NCI-H1417 (cell line): ENCODE data around the gene RNLS.
"Not testable (repeated sequence)": the region's sequence is repeated elsewhere in the genome, so short reads cannot be mapped to it uniquely, and the experiment has no call there.

Experiments
- DNase-seq, 3 experiments: peaks; one replicate each; lab custom pipeline; 2025; lab: John Stamatoyannopoulos, UW

Gene RNLS

GRCh38 chr10:88523739-88524400 is 59.2 kb downstream of the RNLS start:
- DNase-seq = no peak

- DNase-seq = no peak
Observed at GRCh38 chr10:88522715-88523114, 60.4 kb downstream of the RNLS start.

GRCh38 chr10:88521791-88522190 is 61.3 kb downstream of the RNLS start:
- no peak for DNase-seq

GRCh38 chr10:88515235-88515634 is 67.9 kb downstream of the RNLS start:
- DNase-seq = no peak

GRCh38 chr10:88512599-88512998 is 70.5 kb downstream of the RNLS start:
- no peak for DNase-seq

- DNase-seq = no peak
Observed at GRCh38 chr10:88508796-88509195, 74.3 kb downstream of the RNLS start.

GRCh38 chr10:88507826-88508453 is 75.2 kb downstream of the RNLS start:
- peak in 1 of 3 experiments; percentile 17 for DNase-seq

- DNase-seq = peak in 1 of 3 experiments; percentile 17
Observed at GRCh38 chr10:88507404-88507803, 75.7 kb downstream of the RNLS start.

GRCh38 chr10:88505680-88506215 is 77.4 kb downstream of the RNLS start:
- DNase-seq = no peak

GRCh38 chr10:88505265-88505664 is 77.9 kb downstream of the RNLS start:
- DNase-seq = no peak

- no peak for DNase-seq
Observed at GRCh38 chr10:88500656-88501055, 82.5 kb downstream of the RNLS start.

- DNase-seq = no peak
Observed at GRCh38 chr10:88499569-88500470, 83.3 kb downstream of the RNLS start.

- no peak for DNase-seq
Observed at GRCh38 chr10:88497913-88498312, 85.2 kb downstream of the RNLS start.

GRCh38 chr10:88494537-88494936 is 88.6 kb downstream of the RNLS start:
- DNase-seq = no peak

- no peak for DNase-seq
Observed at GRCh38 chr10:88493691-88494483, 89.2 kb downstream of the RNLS start.

- no peak for DNase-seq
Observed at GRCh38 chr10:88491314-88491713, 91.8 kb downstream of the RNLS start.

GRCh38 chr10:88490231-88490980 is 92.7 kb downstream of the RNLS start:
- no peak for DNase-seq

GRCh38 chr10:88489107-88489506 is 94.0 kb downstream of the RNLS start:
- peak in 2 of 3 experiments; percentile 9 to 42 for DNase-seq

- not testable (repeated sequence) for DNase-seq
Observed at GRCh38 chr10:88486816-88487215, 96.3 kb downstream of the RNLS start.

GRCh38 chr10:88482220-88482619 is 100.9 kb downstream of the RNLS start:
- DNase-seq = no peak

- peak in 1 of 3 experiments; percentile 1 for DNase-seq
Observed at GRCh38 chr10:88478256-88478655, 104.9 kb downstream of the RNLS start.
